K562 (cell line): Measurements from ENCODE around the gene TMEM271. TPM values are rescaled to one million over a fixed set of nuclear protein-coding genes. Genes with fewer than 3 reads are reported as not detected.

Source experiments
- ATAC-seq: fragments of 200-7000 bp; cut with Tn5 transposase; 3 replicates; pipeline ENCODE4 v1.9.1; 2020; ENCODE audit warnings: moderate library complexity
- BruUV-seq: library from RNA; stranded (reverse); fragments of 400-500 nt; replicated peaks from 2 replicates; lab custom pipeline; 2021; lab: Mats Ljungman, UMichigan
- CTCF ChIA-PET: fragments of 300-600 bp; formaldehyde crosslinking; extraction: SDS; loops from one replicate; lab custom pipeline; 2021; ENCODE audit warnings: low intra/inter-chr PET ratio; lab: Yijun Ruan, JAX
- POLR2A ChIA-PET: fragments of 300-600, 350-650 bp; sonication (Branson Sonifier 250); formaldehyde crosslinking; extraction: SDS; loops from one replicate; lab custom pipeline; 2021; ENCODE audit warnings: antibody characterized with exemption, inconsistent platforms; lab: Yijun Ruan, JAX
- DNase-seq, 4 experiments: peaks; one replicate each; pipeline versions ENCODE4 v3.0.0 to v3.0.0-alpha.2; 2011 to 2018; ENCODE audit warnings: low spot score in 3 of 4, mixed read lengths in 3 of 4; ENCODE audit errors: extremely low read depth in 1 of 4
- FAIRE-seq: peaks from 2 replicates; lab custom pipeline; 2011; peaks lifted over from hg19 to GRCh38; lab: Jason Lieb, UNC
- H2AFZ ChIP-seq: 2 replicates; pipeline ENCODE4 v1.6.0; 2011; ENCODE audit warnings: low read depth, low read length, control low read depth, inconsistent platforms
- H3K27ac ChIP-seq: fragments of 200-600 bp; 3 replicates; pipeline ENCODE4 v1.8.0; 2011; ENCODE audit warnings: low read depth, mild to moderate bottlenecking, control low read depth, inconsistent platforms, low read length, moderate library complexity, mixed read lengths; ENCODE audit errors: extremely low read depth
- H3K27me3 ChIP-seq, 2 experiments: fragments of 300-600 bp in 1 of 2; 2 replicates in 1 of 2; 3 replicates in 1 of 2; pipeline versions ENCODE4 v1.6.0 to v1.8.0; 2011; ENCODE audit warnings: inconsistent platforms in 2 of 2, low read length in 2 of 2, mild to moderate bottlenecking in 1 of 2, mixed read lengths in 1 of 2, moderate library complexity in 1 of 2; ENCODE audit not compliant: control insufficient read depth in 2 of 2, insufficient read depth in 2 of 2
- H3K36me3 ChIP-seq: fragments of 300-600 bp; 3 replicates; pipeline ENCODE4 v1.8.0; 2011; ENCODE audit warnings: mild to moderate bottlenecking, low read length, inconsistent platforms; ENCODE audit not compliant: control insufficient read depth, insufficient read depth
- H3K4me1 ChIP-seq, 2 experiments: fragments of 200-600 bp in 1 of 2; replicated peaks in 1 of 2; 2 replicates in 1 of 2; 3 replicates in 1 of 2; pipeline versions ENCODE4 v1.5.1 to v1.8.0; 2011; ENCODE audit warnings: inconsistent platforms in 2 of 2, low read length in 2 of 2, mild to moderate bottlenecking in 1 of 2, mixed read lengths in 1 of 2, moderate library complexity in 1 of 2; ENCODE audit not compliant: control insufficient read depth in 2 of 2, insufficient read depth in 2 of 2
- H3K4me2 ChIP-seq: 2 replicates; pipeline ENCODE4 v1.6.1; 2011; ENCODE audit warnings: low read length, control low read depth, inconsistent platforms, mixed read lengths; ENCODE audit not compliant: insufficient read depth
- H3K4me3 ChIP-seq: fragments of 200-600 bp; sonication (generic), shearing (Covaris generic); 2 replicates; pipeline ENCODE4 v1.5.1; 2016; ENCODE audit warnings: control low read depth, inconsistent platforms
- H3K79me2 ChIP-seq: fragments of 200-600 bp; 3 replicates; pipeline ENCODE4 v1.8.0; 2011; ENCODE audit warnings: low read length, inconsistent platforms; ENCODE audit not compliant: control insufficient read depth, insufficient read depth
- H3K9ac ChIP-seq, 2 experiments: 2 replicates each; pipeline versions ENCODE4 v1.6.0 to v1.6.1; 2011; ENCODE audit warnings: low read depth in 2 of 2, low read length in 2 of 2, control low read depth in 1 of 2, inconsistent platforms in 1 of 2, mild to moderate bottlenecking in 1 of 2, mixed read lengths in 1 of 2; ENCODE audit not compliant: insufficient read depth in 1 of 2
- H3K9me1 ChIP-seq: one replicate; pipeline ENCODE4 v1.6.0; 2011; ENCODE audit warnings: inconsistent platforms, mild to moderate bottlenecking, low read length, moderate library complexity; ENCODE audit not compliant: control insufficient read depth, insufficient read depth
- H3K9me3 ChIP-seq: replicated peaks from 2 replicates; pipeline ENCODE4 v1.5.1; 2011; ENCODE audit warnings: low read depth, low read length, inconsistent platforms; ENCODE audit not compliant: control insufficient read depth, insufficient read depth
- H4K20me1 ChIP-seq: replicated peaks from 2 replicates; pipeline ENCODE4 v1.6.1; 2011; ENCODE audit warnings: low read length, inconsistent platforms, mixed read lengths; ENCODE audit not compliant: control insufficient read depth, insufficient read depth
- CCAR2 ChIP-seq: fragments of 200-400 bp; formaldehyde crosslinking; IDR thresholded peaks from 2 replicates; pipeline ENCODE4 v1.6.1; 2017; ENCODE audit warnings: mild to moderate bottlenecking, low read depth, low read length
- CREB3 ChIP-seq: fragments of 450-650 bp; conservative IDR thresholded peaks from 2 replicates; pipeline ENCODE4 v1.6.1; 2016; ENCODE audit warnings: missing genetic modification characterization, low read depth, mild to moderate bottlenecking, missing compliant biosample characterization, moderate library complexity
- ELK1 ChIP-seq: sonication (generic); formaldehyde crosslinking; IDR thresholded peaks from 2 replicates; pipeline ENCODE4 v1.8.1; 2022; ENCODE audit warnings: missing genetic modification reagents
- HBP1 ChIP-seq: fragments of 450-650 bp; formaldehyde crosslinking; IDR thresholded peaks from 2 replicates; pipeline ENCODE4 v1.4.0; 2022; ENCODE audit warnings: missing genetic modification characterization
- KAT2B ChIP-seq: IDR thresholded peaks from one replicate; pipeline ENCODE4 v1.6.1; 2012; ENCODE audit warnings: low read depth, mild to moderate bottlenecking, control low read depth, inconsistent platforms, low read length, moderate library complexity
- MYBL2 ChIP-seq, 2 experiments: fragments of 450-650 bp in 1 of 2; sonication (generic) in 1 of 2; formaldehyde crosslinking in 1 of 2; IDR thresholded peaks; 2 replicates each; pipeline versions ENCODE4 v1.6.1 to v1.8.1; 2017 to 2022; ENCODE audit warnings: borderline replicate concordance in 1 of 2, inconsistent platforms in 1 of 2, low read depth in 1 of 2, mild to moderate bottlenecking in 1 of 2, missing genetic modification reagents in 1 of 2, moderate library complexity in 1 of 2
- RUNX1 ChIP-seq: sonication (generic); IDR thresholded peaks from 2 replicates; pipeline ENCODE4 v1.6.1; 2016; ENCODE audit warnings: antibody characterized with exemption, low read depth
- SAP30 ChIP-seq: fragments of 200-600 bp; sonication (generic); IDR thresholded peaks from 2 replicates; pipeline ENCODE4 v1.6.1; 2012; ENCODE audit warnings: borderline replicate concordance, low read depth, mild to moderate bottlenecking, moderate library complexity, low read length, control low read depth, inconsistent platforms; ENCODE audit not compliant: insufficient read depth, poor library complexity, severe bottlenecking
- STAG1 ChIP-seq: sonication (generic); formaldehyde crosslinking; IDR thresholded peaks from 2 replicates; pipeline ENCODE4 v1.5.0; 2020; ENCODE audit warnings: missing genetic modification reagents, borderline replicate concordance
- ZNF311 ChIP-seq: fragments of 250-450 bp; sonication (Bioruptor Pico); IDR thresholded peaks from 2 replicates; pipeline ENCODE4 v1.4.0; 2020; ENCODE audit warnings: mild to moderate bottlenecking, moderate library complexity
- WGBS: fragments of 100-300 bp; shearing (Covaris generic); methylation state at CpG from one replicate; pipeline ENCODE4 v1.1.6; 2016; ENCODE audit warnings: low coverage, mixed read lengths; ENCODE audit not compliant: insufficient coverage; ENCODE audit errors: missing lambda C conversion rate; 5-methylcytosine and 5-hydroxymethylcytosine counted together
- in situ Hi-C: fragments of 300-500 bp; cut with MboI; formaldehyde crosslinking; loops from 4 replicates; pipeline ENCODE4 v1.15.0; 2018; ENCODE audit warnings: inconsistent platforms, mixed read lengths
- intact Hi-C: fragments of 100-400 bp; cut with micrococcal nuclease; formaldehyde crosslinking; loops from 2 replicates; pipeline ENCODE4 v1.14.2; 2022
- polyA plus RNA-seq, 8 experiments: library from polyadenylated mRNA; depleted of rRNA in 4 of 8; stranded (reverse) in 5 of 8; unstranded in 3 of 8; fragments of >200 nt; fragmentation: Nextera tagmentation in 2 of 8; fragmentation: Illumina TruSeq in 1 of 8; extraction: Ambion mirVana in 2 of 8; extraction: Trizol in 1 of 8; gene quantifications; 2 replicates each; pipeline versions ENCODE4 v1.2.1 to v1.2.3, GENCODE V29; 2011 to 2014; ENCODE audit warnings: inconsistent platforms in 1 of 8, missing spikeins in 1 of 8
- total RNA-seq, 7 experiments: library from RNA; depleted of rRNA in 6 of 7; stranded (reverse); fragments of >200 nt in 6 of 7; fragmentation: Illumina TruSeq in 2 of 7; extraction: Trizol in 2 of 7; gene quantifications; 2 replicates each; pipeline versions ENCODE4 v1.2.1 to v1.2.3, GENCODE V29; 2011 to 2021; ENCODE audit warnings: low replicate concordance in 1 of 7

The TMEM271 gene
- total and polyA plus RNA-seq, 9 of the 15 experiments (the other 6 are each of a cell fraction or from before 2014, with no cell fraction given): not detected

- intact Hi-C loops: no loop called here
- TF ChIP-seq ELK1 (CRISPR knock-in tag): no peak
- no peak overlapping the region for H3K4me2 ChIP-seq
- no peaks in the 10 kb centered on the region for H4K20me1 ChIP-seq
- H3K27ac ChIP-seq: no peak overlapping the region
- no peaks in the 10 kb centered on the region for H3K79me2 ChIP-seq
- ATAC-seq (no peak), FAIRE-seq (no peak), DNase-seq (no peak)
- H2AFZ ChIP-seq: no peak overlapping the region
- in situ Hi-C loops: no loop called here
- no peak overlapping the region for H3K4me3 ChIP-seq
- CTCF ChIA-PET: no interaction called here
- no TSS peak for BruUV-seq
- peaks cover 0 to 3% of the 10 kb centered on the region in 2 experiments; a peak in 1 of 5 replicates for H3K4me1 ChIP-seq
- WGBS: 2% methylated on average over 24 of the region's 27 CpGs
- H3K27me3 ChIP-seq: peaks cover 5 to 57% of the 10 kb centered on the region in 2 experiments
- POLR2A ChIA-PET: interaction anchor here (1.1 kb wide), 1 partner anchor 11 kb away, joined by 3 read pairs; no protein-coding TSS in a partner anchor
- H3K36me3 ChIP-seq: no peaks in the 10 kb centered on the region
- no peak overlapping the region for H3K9ac ChIP-seq
- no peaks in the 10 kb centered on the region for H3K9me1 ChIP-seq
- H3K9me3 ChIP-seq: no peaks in the 10 kb centered on the region
Observed at GRCh38 chr4:616911-617643, 41.0 kb upstream of the TMEM271 start.

GRCh38 chr4:616091-616490 lies 40.0 kb upstream of the TMEM271 start:
- Histone ChIP-seq H4K20me1 (no peaks in the 10 kb centered on the region), H3K36me3 (no peaks in the 10 kb centered on the region), H3K4me2 (no peak overlapping the region), H3K27ac (no peak overlapping the region), H3K9me1 (no peaks in the 10 kb centered on the region), H3K4me3 (no peak overlapping the region), H3K27me3 (peaks cover 7 to 57% of the 10 kb centered on the region in 2 experiments), H3K9ac (no peak overlapping the region), H3K9me3 (no peaks in the 10 kb centered on the region), H3K79me2 (no peaks in the 10 kb centered on the region), H2AFZ (no peak overlapping the region), H3K4me1 (peaks cover 0 to 3% of the 10 kb centered on the region in 2 experiments; a peak in 1 of 5 replicates)
- no TSS peak for BruUV-seq
- no peak for DNase-seq
- in situ Hi-C loops (no loop called here), intact Hi-C loops (no loop called here)
- CTCF ChIA-PET: no interaction called here
- ATAC-seq: no peak
- FAIRE-seq: no peak
- POLR2A ChIA-PET: no interaction called here
- WGBS: 0% methylated on average over 1 of the region's 1 CpG
- no peak for TF ChIP-seq HBP1
- no peak for TF ChIP-seq CCAR2
- TF ChIP-seq MYBL2 (IDR thresholded peaks at IDR 0.05; ENCODE audit: low read depth): no peak
- TF ChIP-seq MYBL2 (CRISPR knock-in tag; IDR thresholded peaks at IDR 0.05; ENCODE audit: borderline replicate concordance): no peak
- no peak for TF ChIP-seq STAG1 (CRISPR knock-in tag)
- no peak for TF ChIP-seq SAP30
- TF ChIP-seq CREB3: no peak
- TF ChIP-seq ZNF311 (CRISPR knock-in tag): no peak
- no peak for TF ChIP-seq KAT2B
- no peak for TF ChIP-seq RUNX1
